ENCODE results near the gene FAM222A. TPM values are rescaled to one million over a fixed set of nuclear protein-coding genes. Genes with fewer than 3 reads are reported as not detected.

FAM222A gene
- polyA plus RNA-seq, 4 donors, result 1.6 to 7.5 (median 4.7) TPM

GRCh38 chr12:109744026-109744425 is 30.4 kb downstream of the FAM222A start:
- WGBS, 3 donors, result 91 to 94% (median 91%) methylated on average over 14 of the region's 14 CpGs
- Histone ChIP-seq H3K27me3 (ENCODE audit: control insufficient read depth in 3 of 3, insufficient read depth in 3 of 3, low read length in 3 of 3) (no peaks in the 10 kb centered on the region), H3K36me3 (ENCODE audit: control insufficient read depth in 3 of 3, insufficient read depth in 2 of 3, low read depth in 1 of 3, low read length in 3 of 3) (peaks cover 0 to 11% (median 0%) of the 10 kb centered on the region in 3 donors), H3K27ac (ENCODE audit: low read depth in 1 of 3, low read length in 2 of 3) (no peak overlapping the region), H3K4me3 (ENCODE audit: low read depth in 1 of 3, low read length in 3 of 3) (no peak overlapping the region), H3K9me3 (ENCODE audit: control insufficient read depth in 2 of 2, insufficient read depth in 1 of 2, low read depth in 1 of 2, low read length in 1 of 2) (no peaks in the 10 kb centered on the region), H3K4me1 (ENCODE audit: control insufficient read depth in 3 of 3, insufficient read depth in 2 of 3, low read depth in 1 of 3, low read length in 2 of 3) (peaks cover 0 to 44% (median 2%) of the 10 kb centered on the region in 3 donors)
- DNase-seq (no peak), FAIRE-seq (no peak)

DNA sequence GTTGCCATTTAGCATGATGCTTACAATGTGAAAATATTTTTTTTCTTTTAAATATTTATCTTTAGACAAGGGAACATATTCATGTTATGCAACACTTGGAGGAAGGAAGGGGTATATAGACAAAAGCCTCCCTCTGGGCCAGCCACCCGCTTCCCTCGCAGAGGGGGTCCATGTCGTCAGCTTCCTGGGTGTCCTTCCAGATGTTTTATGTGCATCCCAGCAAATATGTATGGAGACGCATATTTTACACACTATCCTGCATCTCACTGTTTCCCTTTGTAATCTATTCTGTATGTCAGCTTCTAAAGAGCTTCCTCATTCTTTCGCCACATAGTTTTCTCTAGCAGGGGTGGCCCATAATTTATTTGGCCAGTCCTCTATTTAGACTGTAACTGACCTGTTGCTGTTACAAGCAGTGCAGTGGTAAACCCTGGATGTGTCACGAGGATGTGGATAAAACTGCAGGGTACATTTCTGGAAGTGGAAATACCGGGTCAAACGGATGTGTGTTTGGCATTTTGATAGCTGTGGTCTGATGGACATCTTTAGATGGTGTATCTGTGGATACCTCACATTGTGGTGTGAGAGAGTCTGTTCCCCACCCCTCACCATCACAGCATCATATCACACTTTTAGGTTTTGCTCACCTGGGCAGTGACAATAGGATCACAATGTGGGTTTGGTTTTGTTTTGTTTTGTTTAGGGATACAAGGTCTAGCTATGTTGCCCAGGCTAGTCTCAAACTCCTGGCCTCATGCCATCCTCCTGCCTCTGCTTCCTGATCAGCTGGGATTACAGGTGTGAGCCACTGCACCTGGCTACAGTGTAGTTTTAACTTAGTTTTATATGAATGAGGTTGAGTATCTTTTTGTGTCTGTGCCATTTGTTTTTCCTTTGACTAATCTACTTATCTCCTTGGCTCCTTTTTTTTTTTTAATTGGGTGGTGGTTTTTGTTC is 31.6 kb downstream of the FAM222A start:
- WGBS, 3 donors, result 46 to 56% (median 52%) methylated on average over 8 of the region's 8 CpGs
- Histone ChIP-seq H3K9me3 (ENCODE audit: control insufficient read depth in 2 of 2, insufficient read depth in 1 of 2, low read depth in 1 of 2, low read length in 1 of 2) (no peaks in the 10 kb centered on the region), H3K4me1 (ENCODE audit: control insufficient read depth in 3 of 3, insufficient read depth in 2 of 3, low read depth in 1 of 3, low read length in 2 of 3) (peaks cover 0 to 32% (median 2%) of the 10 kb centered on the region in 3 donors), H3K27ac (ENCODE audit: low read depth in 1 of 3, low read length in 2 of 3) (no peak overlapping the region), H3K36me3 (ENCODE audit: control insufficient read depth in 3 of 3, insufficient read depth in 2 of 3, low read depth in 1 of 3, low read length in 3 of 3) (peaks cover 0 to 11% (median 0%) of the 10 kb centered on the region in 3 donors), H3K27me3 (ENCODE audit: control insufficient read depth in 3 of 3, insufficient read depth in 3 of 3, low read length in 3 of 3) (no peaks in the 10 kb centered on the region), H3K4me3 (ENCODE audit: low read depth in 1 of 3, low read length in 3 of 3) (no peak overlapping the region)
- FAIRE-seq (no peak), DNase-seq (peak in 1 of 2 donors; percentile 60)

GRCh38 chr12:109752117-109753053 is 38.8 kb downstream of the FAM222A start:
- H3K27ac ChIP-seq (ENCODE audit: low read depth in 1 of 3, low read length in 2 of 3), result no peak overlapping the region
- no peak overlapping the region for H3K4me3 ChIP-seq (ENCODE audit: low read depth in 1 of 3, low read length in 3 of 3)
- H3K36me3 ChIP-seq (ENCODE audit: control insufficient read depth in 3 of 3, insufficient read depth in 2 of 3, low read depth in 1 of 3, low read length in 3 of 3), result peaks cover 0 to 5% (median 0%) of the 10 kb centered on the region in 3 donors
- H3K27me3 ChIP-seq (ENCODE audit: control insufficient read depth in 3 of 3, insufficient read depth in 3 of 3, low read length in 3 of 3), result no peaks in the 10 kb centered on the region
- H3K9me3 ChIP-seq (ENCODE audit: control insufficient read depth in 2 of 2, insufficient read depth in 1 of 2, low read depth in 1 of 2, low read length in 1 of 2), result no peaks in the 10 kb centered on the region
- WGBS, 3 donors, result 73 to 80% (median 79%) methylated on average over 6 of the region's 6 CpGs
- no peak for DNase-seq
- FAIRE-seq, result no peak
- H3K4me1 ChIP-seq (ENCODE audit: control insufficient read depth in 3 of 3, insufficient read depth in 2 of 3, low read depth in 1 of 3, low read length in 2 of 3), result peaks cover 0 to 9% (median 2%) of the 10 kb centered on the region in 3 donors

GRCh38 chr12:109753054-109753401 is 39.4 kb downstream of the FAM222A start:
- FAIRE-seq (no peak), DNase-seq (peak in 1 of 2 donors; percentile 32)
- WGBS, 3 donors, result 61 to 77% (median 75%) methylated on average over 5 of the region's 5 CpGs

DNA sequence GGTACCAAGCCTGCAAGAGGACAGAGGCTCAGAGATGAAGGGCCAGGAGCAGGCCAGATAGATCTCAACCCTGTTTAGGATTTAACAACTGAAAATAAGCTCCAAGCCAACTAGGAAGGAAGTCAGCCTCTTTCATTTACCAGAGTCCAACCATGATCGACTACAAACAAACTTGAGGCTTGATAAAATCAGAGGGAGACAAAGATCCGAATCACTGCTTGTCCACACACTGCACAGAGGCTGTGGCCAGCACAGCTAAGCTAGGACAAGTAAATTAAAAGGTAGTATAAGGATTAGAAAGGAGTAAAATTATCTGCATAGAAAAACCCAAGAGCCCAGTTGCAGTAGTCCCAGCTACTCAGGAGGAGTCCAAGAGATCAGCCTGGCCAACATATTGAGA is 40.3 kb downstream of the FAM222A start:
- Histone ChIP-seq H3K4me3 (ENCODE audit: low read depth in 1 of 3, low read length in 3 of 3) (no peak overlapping the region), H3K4me1 (ENCODE audit: control insufficient read depth in 3 of 3, insufficient read depth in 2 of 3, low read depth in 1 of 3, low read length in 2 of 3) (peaks cover 0 to 9% (median 2%) of the 10 kb centered on the region in 3 donors), H3K36me3 (ENCODE audit: control insufficient read depth in 3 of 3, insufficient read depth in 2 of 3, low read depth in 1 of 3, low read length in 3 of 3) (peaks cover 0 to 5% (median 0%) of the 10 kb centered on the region in 3 donors), H3K9me3 (ENCODE audit: control insufficient read depth in 2 of 2, insufficient read depth in 1 of 2, low read depth in 1 of 2, low read length in 1 of 2) (no peaks in the 10 kb centered on the region), H3K27ac (ENCODE audit: low read depth in 1 of 3, low read length in 2 of 3) (no peak overlapping the region), H3K27me3 (ENCODE audit: control insufficient read depth in 3 of 3, insufficient read depth in 3 of 3, low read length in 3 of 3) (no peaks in the 10 kb centered on the region)
- FAIRE-seq (no peak), DNase-seq (no peak)
- 14 to 31% (median 16%) methylated on average over 2 of the region's 2 CpGs for whole genome bisulfite sequencing, 3 donors

More at GRCh38 chr12:109753054-109753401, 39.4 kb downstream of the FAM222A start:
- peaks cover 0 to 9% (median 2%) of the 10 kb centered on the region in 3 donors for H3K4me1 ChIP-seq (ENCODE audit: control insufficient read depth in 3 of 3, insufficient read depth in 2 of 3, low read depth in 1 of 3, low read length in 2 of 3)
- no peak overlapping the region for H3K27ac ChIP-seq (ENCODE audit: low read depth in 1 of 3, low read length in 2 of 3)
- H3K4me3 ChIP-seq (ENCODE audit: low read depth in 1 of 3, low read length in 3 of 3), result no peak overlapping the region
- H3K36me3 ChIP-seq (ENCODE audit: control insufficient read depth in 3 of 3, insufficient read depth in 2 of 3, low read depth in 1 of 3, low read length in 3 of 3), result peaks cover 0 to 5% (median 0%) of the 10 kb centered on the region in 3 donors
- H3K9me3 ChIP-seq (ENCODE audit: control insufficient read depth in 2 of 2, insufficient read depth in 1 of 2, low read depth in 1 of 2, low read length in 1 of 2), result no peaks in the 10 kb centered on the region
- H3K27me3 ChIP-seq (ENCODE audit: control insufficient read depth in 3 of 3, insufficient read depth in 3 of 3, low read length in 3 of 3), result no peaks in the 10 kb centered on the region

GRCh38 chr12:109756457-109756856 is 42.8 kb downstream of the FAM222A start:
- H3K4me1 ChIP-seq (ENCODE audit: control insufficient read depth in 3 of 3, insufficient read depth in 2 of 3, low read depth in 1 of 3, low read length in 2 of 3), result peaks cover 0 to 9% (median 2%) of the 10 kb centered on the region in 3 donors
- H3K27me3 ChIP-seq (ENCODE audit: control insufficient read depth in 3 of 3, insufficient read depth in 3 of 3, low read length in 3 of 3), result no peaks in the 10 kb centered on the region
- no peak for DNase-seq
- WGBS, 3 donors, result 92 to 100% (median 100%) methylated on average over 1 of the region's 1 CpG
- no peak overlapping the region for H3K4me3 ChIP-seq (ENCODE audit: low read depth in 1 of 3, low read length in 3 of 3)
- H3K36me3 ChIP-seq (ENCODE audit: control insufficient read depth in 3 of 3, insufficient read depth in 2 of 3, low read depth in 1 of 3, low read length in 3 of 3), result peaks cover 0 to 17% (median 0%) of the 10 kb centered on the region in 3 donors
- H3K9me3 ChIP-seq (ENCODE audit: control insufficient read depth in 2 of 2, insufficient read depth in 1 of 2, low read depth in 1 of 2, low read length in 1 of 2), result no peaks in the 10 kb centered on the region
- FAIRE-seq, result no peak
- H3K27ac ChIP-seq (ENCODE audit: low read depth in 1 of 3, low read length in 2 of 3), result no peak overlapping the region

DNA sequence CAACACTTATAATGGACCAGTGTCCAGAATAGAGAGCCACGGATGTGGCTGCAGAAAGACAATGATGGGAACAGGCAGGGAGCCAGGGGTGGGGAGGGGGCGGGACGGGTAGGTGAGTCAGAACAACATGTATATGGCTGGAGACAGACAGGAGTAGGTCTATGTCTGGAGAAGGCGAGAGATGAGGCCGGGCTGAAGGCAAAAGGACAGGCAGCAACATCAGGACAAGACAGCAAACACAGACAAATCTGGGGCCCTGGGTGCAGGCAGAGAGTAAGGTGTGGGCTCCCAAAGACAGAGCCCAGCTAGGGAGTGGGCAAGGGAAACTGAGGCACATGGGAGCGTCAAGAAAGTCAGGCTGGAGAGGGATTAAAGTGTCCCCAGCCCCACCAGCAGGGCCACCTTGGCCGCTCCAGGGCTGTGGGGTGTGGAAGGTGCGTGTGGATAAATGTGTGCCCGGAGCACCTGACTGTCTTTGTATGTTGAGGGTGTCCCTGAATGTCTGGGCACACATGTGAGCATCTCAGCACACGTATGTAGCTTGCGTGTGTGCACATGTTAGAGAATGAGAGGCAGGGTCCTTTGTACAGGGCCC is 44.1 kb downstream of the FAM222A start:
- no peak for FAIRE-seq
- Histone ChIP-seq H3K36me3 (ENCODE audit: control insufficient read depth in 3 of 3, insufficient read depth in 2 of 3, low read depth in 1 of 3, low read length in 3 of 3) (peaks cover 0 to 18% (median 0%) of the 10 kb centered on the region in 3 donors), H3K4me1 (ENCODE audit: control insufficient read depth in 3 of 3, insufficient read depth in 2 of 3, low read depth in 1 of 3, low read length in 2 of 3) (peaks cover 0 to 4% (median 0%) of the 10 kb centered on the region in 3 donors), H3K27me3 (ENCODE audit: control insufficient read depth in 3 of 3, insufficient read depth in 3 of 3, low read length in 3 of 3) (no peaks in the 10 kb centered on the region), H3K27ac (ENCODE audit: low read depth in 1 of 3, low read length in 2 of 3) (no peak overlapping the region), H3K9me3 (ENCODE audit: control insufficient read depth in 2 of 2, insufficient read depth in 1 of 2, low read depth in 1 of 2, low read length in 1 of 2) (peaks cover 0 to under 1% of the 10 kb centered on the region in 2 donors), H3K4me3 (ENCODE audit: low read depth in 1 of 3, low read length in 3 of 3) (no peak overlapping the region)
- WGBS, 3 donors, result 75 to 87% (median 86%) methylated on average over 11 of the region's 11 CpGs
- DNase-seq, result no peak

Data from small intestine (tissue), 7 donors.